GM12875 (cell line): ENCODE results near the gene PLAAT2.

ENCODE experiments used
- H3K4me3 ChIP-seq: one replicate; pipeline ENCODE4 v1.5.1; 2011; ENCODE audit warnings: low read depth, low read length, control low read depth
- TF ChIP-seq, protein P1 (sequence below): IDR thresholded peaks from 2 replicates; pipeline ENCODE4 v1.5.1; 2011; ENCODE audit warnings: low read depth, mild to moderate bottlenecking, control low read depth, inconsistent platforms, low read length, moderate library complexity, borderline replicate concordance; ENCODE audit not compliant: insufficient read depth

PLAAT2 gene

DNA sequence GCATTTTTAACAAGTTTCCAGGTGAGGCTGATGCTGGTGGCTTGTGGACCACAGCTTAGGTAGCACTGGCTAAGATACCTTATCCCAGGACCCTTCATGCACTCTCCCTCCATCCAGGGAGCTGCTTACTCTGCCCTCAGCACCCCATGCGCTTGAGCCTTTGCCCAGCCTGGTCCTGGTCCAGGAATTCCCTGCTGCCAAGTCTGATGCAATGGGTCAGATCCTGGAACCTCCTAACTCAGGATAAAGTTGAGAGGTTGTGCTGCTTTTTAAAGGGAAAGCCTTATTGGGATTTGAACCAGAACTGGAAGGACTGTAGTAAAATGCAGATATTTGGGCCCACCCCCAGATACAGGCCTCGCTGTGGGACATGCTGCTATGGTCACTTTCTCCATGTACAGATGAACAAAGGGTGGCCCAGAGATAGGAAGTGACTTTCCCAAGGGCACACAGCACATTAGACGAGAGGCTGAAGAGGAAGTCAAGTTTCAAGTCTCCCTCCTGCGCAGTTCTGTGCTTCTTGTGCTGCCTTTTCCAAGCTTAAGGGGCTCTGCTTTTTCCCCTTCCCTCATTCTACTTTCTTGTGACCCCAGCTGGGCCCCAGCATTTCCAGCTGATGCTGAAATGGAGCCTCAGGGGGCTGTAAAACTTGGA, 58.1 kb downstream of the PLAAT2 start:
- TF ChIP-seq, protein P1, sequence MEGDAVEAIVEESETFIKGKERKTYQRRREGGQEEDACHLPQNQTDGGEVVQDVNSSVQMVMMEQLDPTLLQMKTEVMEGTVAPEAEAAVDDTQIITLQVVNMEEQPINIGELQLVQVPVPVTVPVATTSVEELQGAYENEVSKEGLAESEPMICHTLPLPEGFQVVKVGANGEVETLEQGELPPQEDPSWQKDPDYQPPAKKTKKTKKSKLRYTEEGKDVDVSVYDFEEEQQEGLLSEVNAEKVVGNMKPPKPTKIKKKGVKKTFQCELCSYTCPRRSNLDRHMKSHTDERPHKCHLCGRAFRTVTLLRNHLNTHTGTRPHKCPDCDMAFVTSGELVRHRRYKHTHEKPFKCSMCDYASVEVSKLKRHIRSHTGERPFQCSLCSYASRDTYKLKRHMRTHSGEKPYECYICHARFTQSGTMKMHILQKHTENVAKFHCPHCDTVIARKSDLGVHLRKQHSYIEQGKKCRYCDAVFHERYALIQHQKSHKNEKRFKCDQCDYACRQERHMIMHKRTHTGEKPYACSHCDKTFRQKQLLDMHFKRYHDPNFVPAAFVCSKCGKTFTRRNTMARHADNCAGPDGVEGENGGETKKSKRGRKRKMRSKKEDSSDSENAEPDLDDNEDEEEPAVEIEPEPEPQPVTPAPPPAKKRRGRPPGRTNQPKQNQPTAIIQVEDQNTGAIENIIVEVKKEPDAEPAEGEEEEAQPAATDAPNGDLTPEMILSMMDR: no peak
- H3K4me3 ChIP-seq: no peak overlapping the region

DNA sequence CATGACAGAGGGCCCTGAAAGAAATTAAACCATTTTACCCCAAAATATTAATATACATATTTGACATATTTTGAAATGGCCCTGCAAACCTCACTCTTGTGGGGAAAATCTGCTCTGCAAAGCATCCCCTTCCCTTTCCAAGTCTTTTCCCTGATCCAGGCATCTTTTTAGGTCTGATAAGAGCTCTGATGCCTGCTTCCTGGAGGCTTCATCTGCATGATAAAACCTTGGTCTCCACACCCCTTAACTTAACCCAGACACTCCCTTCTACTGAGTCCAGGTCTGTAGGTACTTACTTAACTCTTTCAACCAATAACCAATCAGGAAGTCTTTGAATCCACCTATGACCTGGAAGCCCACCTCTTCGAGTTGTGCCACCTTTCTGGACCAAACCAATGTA, 59.1 kb downstream of the PLAAT2 start:
- TF ChIP-seq, protein P1: no peak
- H3K4me3 ChIP-seq: no peak overlapping the region

DNA sequence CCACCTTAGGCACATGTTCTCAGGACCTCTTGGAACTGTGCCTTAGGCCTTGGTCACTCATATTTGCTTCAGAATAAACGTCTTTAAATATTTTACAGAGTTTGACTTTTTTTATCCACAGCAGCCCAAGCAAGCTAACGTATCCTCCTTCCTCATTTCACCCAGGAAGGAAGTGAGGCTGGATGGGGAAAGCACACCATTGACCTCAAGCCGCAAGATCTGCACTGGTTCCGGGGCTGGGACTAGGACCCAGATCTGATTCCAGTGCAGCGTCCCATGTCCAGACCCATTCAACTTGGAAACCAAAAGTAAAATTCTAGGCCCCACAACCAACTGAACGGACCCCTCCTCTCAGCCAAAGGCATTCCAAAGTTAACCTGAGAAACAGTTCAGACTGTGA, 59.7 kb downstream of the PLAAT2 start:
- H3K4me3 ChIP-seq: no peak overlapping the region
- TF ChIP-seq, protein P1: no peak
